Effector memory CD8-positive, alpha-beta T cell (primary cell): ENCODE data around the gene RRAS2.

Experiments used
- ATAC-seq: fragments of 150-1000 bp; cut with Tn5 transposase; replicated peaks from 2 replicates; pipeline ENCODE4 v1.10.0; 2021; ENCODE audit warnings: mild to moderate bottlenecking, moderate library complexity
- DNase-seq, 3 experiments: peaks; one replicate each; pipeline ENCODE4 v3.0.0; 2021
- H3K27ac Mint-ChIP-seq, 2 donors: one replicate each; pipeline ENCODE4 v1.8.0; 2022; ENCODE audit warnings: mild to moderate bottlenecking in 2 of 2, mixed read lengths in 2 of 2, moderate library complexity in 2 of 2
- H3K27me3 Mint-ChIP-seq, 2 donors: one replicate each; pipeline ENCODE4 v1.8.0; 2022; ENCODE audit warnings: mixed read lengths in 2 of 2
- H3K36me3 Mint-ChIP-seq: one replicate; pipeline ENCODE4 v1.8.0; 2022; ENCODE audit warnings: mild to moderate bottlenecking, moderate library complexity, mixed read lengths; ENCODE audit not compliant: insufficient read depth
- H3K4me1 Mint-ChIP-seq, 2 donors: one replicate each; pipeline ENCODE4 v1.8.0; 2022; ENCODE audit warnings: low read depth in 2 of 2, mixed read lengths in 2 of 2
- H3K4me3 Mint-ChIP-seq, 2 donors: one replicate each; pipeline ENCODE4 v1.8.0; 2022; ENCODE audit warnings: mild to moderate bottlenecking in 2 of 2, mixed read lengths in 2 of 2, moderate library complexity in 2 of 2
- H3K9me3 Mint-ChIP-seq, 2 donors: one replicate each; pipeline ENCODE4 v1.8.0; 2022; ENCODE audit warnings: mixed read lengths in 2 of 2

The RRAS2 gene

GRCh38 chr11:14380947-14381561 lies 22.1 kb upstream of the RRAS2 start:
- Mint-ChIP-seq H3K9me3 (no peaks in the 10 kb centered on the region), H3K4me3 (peak overlapping the region; percentile 79 to 85), H3K27me3 (no peaks in the 10 kb centered on the region), H3K27ac (peak overlapping the region; percentile 32 to 67), H3K4me1 (peaks cover 5% of the 10 kb centered on the region in 2 donors), H3K36me3 (peaks cover 3% of the 10 kb centered on the region)
- ATAC-seq (peak; percentile 94), DNase-seq (peak; percentile 38 to 50 (median 46))

GRCh38 chr11:14380125-14380936 lies 21.3 kb upstream of the RRAS2 start:
- peaks cover 3% of the 10 kb centered on the region for H3K36me3 Mint-ChIP-seq
- H3K27ac Mint-ChIP-seq = peak overlapping the region; percentile 32 to 67
- H3K4me1 Mint-ChIP-seq = peaks cover 5% of the 10 kb centered on the region in 2 donors
- ATAC-seq (no peak), DNase-seq (no peak)
- no peaks in the 10 kb centered on the region for H3K27me3 Mint-ChIP-seq
- H3K4me3 Mint-ChIP-seq = peak overlapping the region; percentile 79 to 85
- no peaks in the 10 kb centered on the region for H3K9me3 Mint-ChIP-seq

- Mint-ChIP-seq H3K4me3 (no peak overlapping the region), H3K4me1 (peaks cover 11 to 13% of the 10 kb centered on the region in 2 donors), H3K36me3 (no peaks in the 10 kb centered on the region), H3K9me3 (no peaks in the 10 kb centered on the region), H3K27me3 (peaks cover 0 to 5% of the 10 kb centered on the region in 2 donors), H3K27ac (no peak overlapping the region)
- DNase-seq = no peak
- ATAC-seq = no peak
Measured at GRCh38 chr11:14378171-14378570, 19.2 kb upstream of the RRAS2 start.

GRCh38 chr11:14376920-14377319 lies 17.9 kb upstream of the RRAS2 start:
- peaks cover 0 to 5% of the 10 kb centered on the region in 2 donors for H3K27me3 Mint-ChIP-seq
- DNase-seq (no peak), ATAC-seq (no peak)
- peaks cover 11 to 13% of the 10 kb centered on the region in 2 donors for H3K4me1 Mint-ChIP-seq
- no peaks in the 10 kb centered on the region for H3K36me3 Mint-ChIP-seq
- no peak overlapping the region for H3K4me3 Mint-ChIP-seq
- no peak overlapping the region for H3K27ac Mint-ChIP-seq
- no peaks in the 10 kb centered on the region for H3K9me3 Mint-ChIP-seq

- Mint-ChIP-seq H3K27ac (no peak overlapping the region), H3K36me3 (no peaks in the 10 kb centered on the region), H3K4me1 (peaks cover 6 to 8% of the 10 kb centered on the region in 2 donors), H3K27me3 (peaks cover 0 to 5% of the 10 kb centered on the region in 2 donors), H3K9me3 (no peaks in the 10 kb centered on the region), H3K4me3 (no peak overlapping the region)
- ATAC-seq (no peak), DNase-seq (no peak)
Measured at GRCh38 chr11:14374922-14375830, 16.2 kb upstream of the RRAS2 start.

DNA sequence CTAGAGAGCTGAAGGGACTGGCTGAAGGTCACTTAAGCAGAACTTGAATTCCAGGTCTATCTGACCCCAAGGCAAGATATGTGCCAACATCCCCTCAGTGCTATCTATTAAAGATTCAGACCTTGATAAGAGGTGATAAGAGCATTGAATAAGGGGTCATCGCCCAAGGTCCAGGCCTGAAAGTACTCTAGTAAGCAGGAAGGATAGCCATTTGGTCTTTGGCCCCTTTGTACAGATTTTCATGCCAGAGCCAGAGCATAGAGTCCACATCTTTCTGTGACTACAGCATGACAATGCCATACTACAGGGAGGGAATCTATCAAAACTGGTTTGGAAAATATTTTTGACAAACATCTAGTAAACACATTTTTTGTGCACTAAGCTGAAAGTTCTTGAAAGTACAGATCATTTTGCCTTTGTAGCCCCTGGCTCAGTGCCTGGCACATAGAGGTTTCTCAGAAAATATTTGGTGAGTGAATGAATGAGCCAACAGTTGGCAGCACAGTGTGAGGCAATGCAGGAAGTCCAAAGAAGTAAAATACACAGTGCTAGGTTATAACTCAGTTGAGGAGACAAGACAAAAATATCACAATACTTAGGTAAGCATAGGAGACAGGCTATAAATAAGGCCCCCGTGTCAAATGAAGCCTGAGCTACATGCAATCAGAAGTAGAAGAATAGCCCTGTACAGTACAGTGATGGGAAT lies 15.1 kb upstream of the RRAS2 start:
- Mint-ChIP-seq H3K9me3 (no peaks in the 10 kb centered on the region), H3K36me3 (no peaks in the 10 kb centered on the region), H3K27me3 (peaks cover 0 to 5% of the 10 kb centered on the region in 2 donors), H3K27ac (no peak overlapping the region), H3K4me3 (no peak overlapping the region), H3K4me1 (peaks cover 6 to 8% of the 10 kb centered on the region in 2 donors)
- DNase-seq (no peak), ATAC-seq (no peak)

- Mint-ChIP-seq H3K9me3 (no peaks in the 10 kb centered on the region), H3K27me3 (peaks cover 0 to 5% of the 10 kb centered on the region in 2 donors), H3K36me3 (no peaks in the 10 kb centered on the region), H3K27ac (no peak overlapping the region), H3K4me3 (no peak overlapping the region), H3K4me1 (peaks cover 8 to 11% of the 10 kb centered on the region in 2 donors)
- ATAC-seq (no peak), DNase-seq (no peak)
Measured at GRCh38 chr11:14372011-14372410, 13.0 kb upstream of the RRAS2 start.

DNA sequence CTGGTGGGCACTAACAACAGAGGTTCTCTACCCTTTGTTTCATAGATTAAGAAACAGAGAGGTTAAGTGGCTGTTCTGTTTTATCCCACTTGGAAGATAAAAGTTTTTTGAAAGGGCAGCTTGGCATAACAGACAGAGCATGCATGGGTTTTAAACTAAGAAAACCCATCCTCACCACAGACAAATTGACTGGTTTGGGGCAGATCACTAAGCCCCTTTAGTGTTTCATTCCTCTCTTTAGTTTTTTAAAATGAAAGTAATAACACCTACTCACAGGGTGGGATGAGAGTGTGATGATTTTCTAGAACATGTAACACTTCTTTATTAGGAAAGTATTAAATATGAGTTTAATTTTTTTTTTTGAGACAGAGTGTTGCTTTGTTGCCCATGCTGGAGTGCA lies 12.3 kb upstream of the RRAS2 start:
- peaks cover 8 to 13% of the 10 kb centered on the region in 2 donors for H3K4me1 Mint-ChIP-seq
- H3K27ac Mint-ChIP-seq = no peak overlapping the region
- peaks cover 0 to 5% of the 10 kb centered on the region in 2 donors for H3K27me3 Mint-ChIP-seq
- DNase-seq = no peak
- no peak overlapping the region for H3K4me3 Mint-ChIP-seq
- H3K9me3 Mint-ChIP-seq = no peaks in the 10 kb centered on the region
- no peaks in the 10 kb centered on the region for H3K36me3 Mint-ChIP-seq
- ATAC-seq = no peak

DNA sequence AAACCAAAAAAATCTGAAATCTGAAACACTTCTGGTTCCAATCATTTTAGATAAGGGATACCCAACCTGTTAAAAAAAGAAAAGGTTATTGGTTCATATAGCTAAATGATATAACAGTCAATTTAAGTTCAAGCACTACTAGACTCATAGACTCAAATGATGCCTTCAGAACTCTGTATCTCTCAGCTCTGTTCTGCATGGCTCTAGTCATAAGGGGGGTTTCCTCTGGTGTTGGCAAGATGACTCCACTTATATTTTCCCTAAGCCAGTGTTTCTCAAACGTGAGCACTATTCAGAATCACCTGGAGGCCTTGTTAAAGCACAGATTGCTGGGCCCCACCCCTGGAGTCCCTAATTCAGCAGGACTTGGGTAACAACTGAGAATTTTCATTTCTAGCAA lies 11.5 kb upstream of the RRAS2 start:
- DNase-seq (no peak), ATAC-seq (no peak)
- H3K9me3 Mint-ChIP-seq = no peaks in the 10 kb centered on the region
- H3K27ac Mint-ChIP-seq = no peak overlapping the region
- H3K4me3 Mint-ChIP-seq = no peak overlapping the region
- H3K4me1 Mint-ChIP-seq = peaks cover 8 to 13% of the 10 kb centered on the region in 2 donors
- H3K36me3 Mint-ChIP-seq = no peaks in the 10 kb centered on the region
- peaks cover 0 to 5% of the 10 kb centered on the region in 2 donors for H3K27me3 Mint-ChIP-seq

DNA sequence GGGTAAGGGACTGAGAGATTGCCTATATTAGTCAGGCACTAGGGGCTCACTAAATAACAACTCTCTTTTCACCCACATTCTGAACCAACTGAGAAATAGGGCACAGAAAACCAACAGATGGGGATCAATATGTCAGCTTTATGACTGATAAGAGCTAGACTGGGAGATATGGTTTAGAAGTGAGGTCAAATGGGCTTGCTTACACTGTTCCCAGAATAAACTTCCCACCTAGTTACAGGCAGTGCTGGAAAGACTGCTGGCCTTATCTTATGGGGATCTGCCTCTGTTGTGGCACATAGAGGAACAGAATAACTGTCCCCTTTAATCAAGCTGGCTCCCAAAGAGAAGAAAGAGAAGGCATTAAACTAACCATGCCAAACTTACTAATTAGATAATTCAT lies 10.6 kb upstream of the RRAS2 start:
- no peak overlapping the region for H3K4me3 Mint-ChIP-seq
- no peaks in the 10 kb centered on the region for H3K9me3 Mint-ChIP-seq
- peaks cover 8 to 10% of the 10 kb centered on the region in 2 donors for H3K4me1 Mint-ChIP-seq
- no peak overlapping the region for H3K27ac Mint-ChIP-seq
- peaks cover 0 to 2% of the 10 kb centered on the region in 2 donors for H3K27me3 Mint-ChIP-seq
- DNase-seq (no peak), ATAC-seq (no peak)
- H3K36me3 Mint-ChIP-seq = no peaks in the 10 kb centered on the region

DNA sequence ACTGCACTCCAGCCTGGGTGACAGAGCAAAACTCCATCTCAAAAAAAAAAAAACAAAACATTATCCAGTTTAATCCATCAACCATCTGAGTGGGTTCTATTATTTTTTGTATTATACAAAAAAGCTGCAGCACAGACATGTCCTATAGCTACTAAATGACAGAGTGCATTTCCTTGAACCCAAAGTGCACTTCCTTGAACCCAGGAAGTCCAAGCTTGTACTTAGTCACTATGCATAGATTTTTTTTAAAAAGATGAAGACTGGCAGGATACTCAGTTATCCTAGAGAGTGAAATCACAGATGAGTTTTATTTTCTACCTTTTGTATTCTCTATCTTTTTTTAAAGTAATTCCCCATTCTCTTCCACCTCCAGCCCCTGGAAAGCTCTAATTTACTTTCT lies 8.0 kb upstream of the RRAS2 start:
- ATAC-seq (no peak), DNase-seq (no peak)
- no peak overlapping the region for H3K4me3 Mint-ChIP-seq
- no peaks in the 10 kb centered on the region for H3K27me3 Mint-ChIP-seq
- no peaks in the 10 kb centered on the region for H3K9me3 Mint-ChIP-seq
- H3K36me3 Mint-ChIP-seq = no peaks in the 10 kb centered on the region
- no peak overlapping the region for H3K27ac Mint-ChIP-seq
- H3K4me1 Mint-ChIP-seq = peaks cover 2 to 5% of the 10 kb centered on the region in 2 donors

DNA sequence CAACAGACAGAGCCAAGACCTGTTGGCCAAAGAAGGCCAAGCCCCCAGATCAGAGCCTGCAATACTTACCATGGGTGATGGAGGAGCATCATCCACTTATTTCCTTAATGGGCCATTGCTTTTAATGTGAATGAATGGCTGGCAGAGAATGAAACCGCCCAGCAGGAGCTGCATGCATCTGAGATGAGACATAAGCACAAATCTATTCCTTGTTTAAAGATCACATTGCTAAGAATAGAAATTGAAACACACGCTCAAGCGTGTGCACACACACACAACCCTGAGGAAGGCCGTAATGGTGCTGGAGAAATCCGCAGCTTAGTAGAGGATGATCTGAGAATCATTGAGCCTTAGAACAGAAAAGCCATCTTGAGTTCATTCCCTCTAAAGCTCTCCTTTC lies 5.3 kb upstream of the RRAS2 start:
- ATAC-seq (no peak), DNase-seq (no peak)
- Mint-ChIP-seq H3K9me3 (no peaks in the 10 kb centered on the region), H3K27me3 (no peaks in the 10 kb centered on the region), H3K4me3 (no peak overlapping the region), H3K36me3 (no peaks in the 10 kb centered on the region), H3K4me1 (peaks cover 7 to 10% of the 10 kb centered on the region in 2 donors), H3K27ac (no peak overlapping the region)

- peaks cover 8% of the 10 kb centered on the region for H3K36me3 Mint-ChIP-seq
Measured at GRCh38 chr11:14362611-14363010, 3.6 kb upstream of the RRAS2 start.

More at GRCh38 chr11:14362611-14363010, 3.6 kb upstream of the RRAS2 start:
- ATAC-seq = no peak
- Mint-ChIP-seq H3K4me3 (no peak overlapping the region), H3K9me3 (no peaks in the 10 kb centered on the region), H3K4me1 (peaks cover 14 to 17% of the 10 kb centered on the region in 2 donors), H3K27ac (no peak overlapping the region), H3K27me3 (no peaks in the 10 kb centered on the region)
- no peak for DNase-seq
